GM12878 (cell line): ENCODE results near the gene CLDN5. TPM values are rescaled to one million over a fixed set of nuclear protein-coding genes. Genes with fewer than 3 reads are reported as not detected.

Experiments
- ATAC-seq: fragments of 200-7000 bp; cut with Tn5 transposase; 3 replicates; pipeline ENCODE4 v1.9.1; 2020; ENCODE audit warnings: mild to moderate bottlenecking, moderate library complexity
- BruUV-seq: library from RNA; stranded (reverse); fragments of 400-500 nt; replicated peaks from 2 replicates; lab custom pipeline; 2021; lab: Mats Ljungman, UMichigan
- CTCF ChIA-PET: fragments of 300-600 bp; sonication (Branson Sonifier 250); formaldehyde crosslinking; extraction: SDS; loops from one replicate; lab custom pipeline; 2021; ENCODE audit warnings: inconsistent platforms; lab: Yijun Ruan, JAX
- POLR2A ChIA-PET: fragments of 350-600 bp; formaldehyde crosslinking; extraction: SDS; loops from one replicate; lab custom pipeline; 2021; ENCODE audit warnings: inconsistent platforms; lab: Charles Lee
- RAD21 ChIA-PET: fragments of 300-600 bp; sonication (Branson Sonifier 250); formaldehyde crosslinking; loops from one replicate; lab custom pipeline; 2023; ENCODE audit warnings: antibody characterized with exemption; ENCODE audit not compliant: unreplicated experiment; lab: Charles Lee
- SMC1A ChIA-PET: fragments of 300-600 bp; sonication (Branson Sonifier 250); formaldehyde crosslinking; loops from one replicate; lab custom pipeline; 2023; ENCODE audit not compliant: unreplicated experiment, uncharacterized antibody; lab: Charles Lee
- DNase-seq: peaks from one replicate; pipeline ENCODE4 v3.0.0-alpha.2; 2011; ENCODE audit warnings: low read depth, low spot score
- FAIRE-seq: peaks from 3 replicates; lab custom pipeline; 2011; peaks lifted over from hg19 to GRCh38; lab: Jason Lieb, UNC
- H2AFZ ChIP-seq: 2 replicates; pipeline ENCODE4 v1.6.0; 2011; ENCODE audit warnings: low read depth, low read length, control low read depth; ENCODE audit not compliant: control insufficient read depth
- H3K27ac ChIP-seq: 2 replicates; pipeline ENCODE4 v1.5.1; 2011; ENCODE audit warnings: control low read depth; ENCODE audit not compliant: control insufficient read depth, insufficient read depth
- H3K27me3 ChIP-seq, 2 experiments: replicated peaks in 1 of 2; 2 replicates each; pipeline versions ENCODE4 v1.6.0 to v1.6.1; 2011; ENCODE audit warnings: low read length in 1 of 2; ENCODE audit not compliant: control insufficient read depth in 2 of 2, insufficient read depth in 2 of 2
- H3K36me3 ChIP-seq, 2 experiments: 2 replicates each; pipeline ENCODE4 v1.5.1; 2011; ENCODE audit warnings: low read length in 1 of 2; ENCODE audit not compliant: control insufficient read depth in 2 of 2, insufficient read depth in 2 of 2
- H3K4me1 ChIP-seq: 2 replicates; pipeline ENCODE4 v1.6.1; 2011; ENCODE audit warnings: mild to moderate bottlenecking, low read length, moderate library complexity, mixed read lengths; ENCODE audit not compliant: control insufficient read depth, insufficient read depth
- H3K4me2 ChIP-seq: 2 replicates; pipeline ENCODE4 v1.6.0; 2011; ENCODE audit warnings: control low read depth; ENCODE audit not compliant: control insufficient read depth, insufficient read depth
- H3K4me3 ChIP-seq: fragments of 200-600 bp; sonication (generic); 2 replicates; pipeline ENCODE4 v1.5.1; 2016
- H3K79me2 ChIP-seq: 2 replicates; pipeline ENCODE4 v1.6.0; 2011; ENCODE audit warnings: low read length; ENCODE audit not compliant: control insufficient read depth, insufficient read depth
- H3K9ac ChIP-seq: 2 replicates; pipeline ENCODE4 v1.8.0; 2011; ENCODE audit warnings: low read length, control low read depth, mixed read lengths; ENCODE audit not compliant: control insufficient read depth, insufficient read depth
- H3K9me3 ChIP-seq: replicated peaks from 3 replicates; pipeline ENCODE4 v1.5.1; 2011; ENCODE audit warnings: mild to moderate bottlenecking, low read length; ENCODE audit not compliant: control insufficient read depth, insufficient read depth
- H4K20me1 ChIP-seq: 2 replicates; pipeline ENCODE4 v1.6.0; 2011; ENCODE audit not compliant: control insufficient read depth, insufficient read depth
- BACH1 ChIP-seq: fragments of 450-650 bp; IDR thresholded peaks from 2 replicates; pipeline ENCODE4 v1.6.1; 2017; ENCODE audit warnings: mild to moderate bottlenecking, borderline replicate concordance
- CBFB ChIP-seq: IDR thresholded peaks from 2 replicates; pipeline ENCODE4 v1.6.1; 2016; ENCODE audit warnings: antibody characterized with exemption, low read depth
- CREB1 ChIP-seq: IDR thresholded peaks from 2 replicates; pipeline ENCODE4 v1.6.1; 2012; ENCODE audit warnings: low read depth, mild to moderate bottlenecking, inconsistent platforms
- HDGF ChIP-seq: fragments of 450-650 bp; IDR thresholded peaks from 2 replicates; pipeline ENCODE4 v1.6.1; 2016; ENCODE audit warnings: antibody characterized with exemption
- NFYA ChIP-seq: IDR thresholded peaks from 2 replicates; pipeline ENCODE4 v1.6.1; 2011; ENCODE audit warnings: low read depth, mild to moderate bottlenecking, low read length, improper control_type of control experiment, borderline replicate concordance
- PAX5 ChIP-seq: IDR thresholded peaks from 2 replicates; pipeline ENCODE4 v1.6.1; 2011; ENCODE audit warnings: low read depth, low read length, borderline replicate concordance
- PBX3 ChIP-seq: IDR thresholded peaks from 2 replicates; pipeline ENCODE4 v1.6.1; 2011; ENCODE audit warnings: mild to moderate bottlenecking, low read depth, low read length, moderate library complexity; ENCODE audit not compliant: insufficient replicate concordance
- ZNF217 ChIP-seq: fragments of 450-650 bp; IDR thresholded peaks from 2 replicates; pipeline ENCODE4 v1.6.1; 2017; ENCODE audit warnings: antibody characterized with exemption, mild to moderate bottlenecking
- ZNF384 ChIP-seq: IDR thresholded peaks from 2 replicates; pipeline ENCODE4 v1.6.1; 2012; ENCODE audit warnings: low read depth, mild to moderate bottlenecking, low read length, improper control_type of control experiment, borderline replicate concordance
- in situ Hi-C: fragments of 300-500 bp; cut with MboI; formaldehyde crosslinking; loops from 9 replicates; pipeline ENCODE4 v1.14.3; 2018; ENCODE audit warnings: mixed read lengths
- intact Hi-C: fragments of 100-400 bp; cut with micrococcal nuclease; formaldehyde crosslinking; loops from one replicate; pipeline ENCODE4 v1.14.2; 2022; ENCODE audit not compliant: unreplicated experiment
- polyA plus RNA-seq, 11 experiments: library from polyadenylated mRNA; depleted of rRNA in 4 of 11; unstranded in 6 of 11; stranded (reverse) in 5 of 11; fragments of >200 nt; fragmentation: Nextera tagmentation in 4 of 11; fragmentation: Illumina TruSeq in 1 of 11; extraction: Ambion mirVana in 4 of 11; extraction: Trizol in 1 of 11; gene quantifications; 1 replicate in 1 of 11; 2 replicates in 10 of 11; pipeline versions ENCODE4 v1.2.1 to v1.2.3, GENCODE V29; 2011 to 2016; ENCODE audit warnings: inconsistent platforms in 2 of 11, missing spikeins in 2 of 11, low read depth in 1 of 11
- total RNA-seq, 4 experiments: library from RNA; depleted of rRNA in 3 of 4; stranded (reverse); fragments of >200 nt in 3 of 4; fragmentation: Illumina TruSeq in 1 of 4; extraction: Trizol in 1 of 4; gene quantifications; 2 replicates each; pipeline versions ENCODE4 v1.2.1 to v1.2.3, GENCODE V29; 2013 to 2021
- TF ChIP-seq, protein P1 (sequence below): fragments of 450-650 bp; IDR thresholded peaks from 2 replicates; pipeline ENCODE4 v1.6.1; 2014; ENCODE audit warnings: mild to moderate bottlenecking

Gene CLDN5
- total and polyA plus RNA-seq, 10 of the 15 experiments (the other 5 are each of a cell fraction or from before 2014, with no cell fraction given), result 0.15 TPM; not detected in 9

DNA sequence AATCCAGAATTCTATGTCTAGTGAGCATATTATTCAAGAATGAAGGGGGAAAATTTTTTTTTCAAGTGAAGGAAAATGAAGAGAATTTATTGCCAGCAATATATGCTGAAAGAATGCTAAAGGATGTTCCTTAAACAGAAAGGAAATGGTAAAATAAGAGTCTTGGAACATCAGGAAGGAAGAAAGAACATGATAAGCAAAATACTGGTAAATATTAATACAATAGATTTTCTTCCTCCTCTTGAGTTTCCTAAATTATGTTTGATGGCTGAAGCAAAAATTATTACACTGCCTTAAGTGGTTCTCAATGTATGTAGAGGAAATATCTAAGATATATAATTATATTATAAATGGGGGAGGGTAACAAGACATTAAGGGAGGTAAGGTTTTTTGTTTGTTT, 9.6 kb upstream of the CLDN5 start:
- H3K4me2 ChIP-seq, result no peak overlapping the region
- no peak overlapping the region for H2AFZ ChIP-seq
- DNase-seq, result no peak
- intact Hi-C loops, result no loop called here
- H3K4me1 ChIP-seq, result no peaks in the 10 kb centered on the region
- no peak overlapping the region for H3K4me3 ChIP-seq
- TF ChIP-seq, protein P1, sequence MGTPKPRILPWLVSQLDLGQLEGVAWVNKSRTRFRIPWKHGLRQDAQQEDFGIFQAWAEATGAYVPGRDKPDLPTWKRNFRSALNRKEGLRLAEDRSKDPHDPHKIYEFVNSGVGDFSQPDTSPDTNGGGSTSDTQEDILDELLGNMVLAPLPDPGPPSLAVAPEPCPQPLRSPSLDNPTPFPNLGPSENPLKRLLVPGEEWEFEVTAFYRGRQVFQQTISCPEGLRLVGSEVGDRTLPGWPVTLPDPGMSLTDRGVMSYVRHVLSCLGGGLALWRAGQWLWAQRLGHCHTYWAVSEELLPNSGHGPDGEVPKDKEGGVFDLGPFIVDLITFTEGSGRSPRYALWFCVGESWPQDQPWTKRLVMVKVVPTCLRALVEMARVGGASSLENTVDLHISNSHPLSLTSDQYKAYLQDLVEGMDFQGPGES, result no peak
- no peak for TF ChIP-seq BACH1
- TF ChIP-seq CREB1, result no peak
- TF ChIP-seq PAX5, result no peak
- no peak for TF ChIP-seq ZNF384
- no peak for TF ChIP-seq NFYA
- TF ChIP-seq PBX3, result no peak
- TF ChIP-seq CBFB, result no peak
- TF ChIP-seq ZNF217, result no peak
- TF ChIP-seq HDGF, result no peak
- POLR2A ChIA-PET, result no interaction called here
- no peaks in the 10 kb centered on the region for H4K20me1 ChIP-seq
- no peaks in the 10 kb centered on the region for H3K9me3 ChIP-seq
- H3K36me3 ChIP-seq, result no peaks in the 10 kb centered on the region
- H3K27ac ChIP-seq, result no peak overlapping the region
- no peak for FAIRE-seq
- no TSS peak for BruUV-seq
- SMC1A ChIA-PET, result no interaction called here
- RAD21 ChIA-PET, result no interaction called here
- no peaks in the 10 kb centered on the region for H3K79me2 ChIP-seq
- CTCF ChIA-PET, result no interaction called here
- no peak for ATAC-seq
- no peak overlapping the region for H3K9ac ChIP-seq
- no peaks in the 10 kb centered on the region for H3K27me3 ChIP-seq
- in situ Hi-C loops, result no loop called here
